Measurements from ENCODE around the gene PRLR.
"Not testable (repeated sequence)": the region's sequence is repeated elsewhere in the genome, so short reads cannot be mapped to it uniquely, and the experiment has no call there.

The PRLR gene

GRCh38 chr5:35197351-35197750 is 32.9 kb downstream of the PRLR start:
- DNase-seq (ENCODE audit: low read depth in 3 of 3): no peak

- DNase-seq (ENCODE audit: low read depth in 3 of 3): no peak
Observed at GRCh38 chr5:35195472-35195852, 34.8 kb downstream of the PRLR start.

DNA sequence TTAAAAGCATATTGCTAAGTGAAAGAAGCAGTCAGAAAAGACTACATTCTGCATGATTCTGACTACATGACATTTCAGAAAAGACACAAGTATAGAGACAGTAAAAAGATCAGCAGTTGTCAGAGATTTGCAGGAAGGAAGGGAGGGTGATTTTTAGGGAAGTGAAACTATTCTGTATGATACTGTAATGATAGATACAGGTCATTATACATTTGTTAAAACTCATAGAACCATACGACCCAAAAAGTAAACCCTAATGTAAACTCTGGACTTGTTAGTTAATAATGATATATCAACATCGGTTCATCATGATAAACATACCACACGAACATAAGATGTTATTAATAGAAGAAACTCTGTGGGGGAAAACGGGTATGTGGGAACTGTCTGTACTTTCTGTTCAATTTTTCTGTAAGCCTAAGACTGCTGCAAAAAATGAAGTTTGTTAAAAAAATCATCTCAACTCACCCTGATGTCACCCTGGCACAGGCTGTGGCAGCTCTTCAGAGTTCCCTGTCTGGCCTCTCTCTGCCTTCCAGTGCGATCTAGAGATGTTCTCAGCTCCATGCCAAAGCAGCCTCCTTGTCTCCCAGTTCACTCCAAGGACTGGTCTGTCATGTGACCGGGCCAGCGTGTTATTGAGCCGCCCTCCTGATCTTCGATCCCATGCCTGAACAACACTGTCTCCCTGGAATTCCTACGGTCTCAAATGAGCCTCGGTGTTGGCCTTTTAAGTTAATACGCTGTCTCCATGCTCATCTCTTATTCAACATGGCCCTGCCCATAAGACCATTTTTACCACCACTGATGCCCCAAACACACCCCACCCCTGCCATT is 35.4 kb downstream of the PRLR start:
- no peak for DNase-seq (ENCODE audit: low read depth in 3 of 3)

- DNase-seq (ENCODE audit: low read depth in 3 of 3): no peak
Observed at GRCh38 chr5:35192506-35192905, 37.8 kb downstream of the PRLR start.

- not testable (repeated sequence) for DNase-seq (ENCODE audit: low read depth in 3 of 3)
Observed at GRCh38 chr5:35189801-35190200, 40.5 kb downstream of the PRLR start.

DNA sequence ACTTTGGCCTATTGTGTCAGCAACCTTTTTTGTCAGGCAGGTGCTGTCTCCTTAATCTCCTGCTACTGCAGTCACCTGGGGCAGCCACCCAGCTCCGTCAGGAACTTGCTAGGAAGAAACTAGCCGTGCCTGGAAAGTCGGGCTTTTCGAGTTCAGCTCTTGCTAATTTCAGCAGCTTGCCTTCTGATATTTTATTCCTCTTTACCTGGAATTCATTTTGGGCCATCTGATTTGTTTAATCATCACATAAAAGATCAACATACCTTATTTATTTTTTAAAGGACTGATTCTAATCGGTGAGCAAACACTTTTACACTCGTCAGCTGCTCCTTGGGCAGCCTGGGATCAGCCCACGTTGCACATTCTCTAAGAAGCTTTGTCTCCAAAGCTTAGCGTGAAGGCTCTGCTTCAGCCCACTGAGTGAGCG is 42.2 kb downstream of the PRLR start:
- DNase-seq (ENCODE audit: low read depth in 3 of 3): no peak

- DNase-seq (ENCODE audit: low read depth in 3 of 3): not testable (repeated sequence)
Observed at GRCh38 chr5:35187621-35188020, 42.7 kb downstream of the PRLR start.

GRCh38 chr5:35186749-35187148 is 43.5 kb downstream of the PRLR start:
- no peak for DNase-seq (ENCODE audit: low read depth in 3 of 3)

DNA sequence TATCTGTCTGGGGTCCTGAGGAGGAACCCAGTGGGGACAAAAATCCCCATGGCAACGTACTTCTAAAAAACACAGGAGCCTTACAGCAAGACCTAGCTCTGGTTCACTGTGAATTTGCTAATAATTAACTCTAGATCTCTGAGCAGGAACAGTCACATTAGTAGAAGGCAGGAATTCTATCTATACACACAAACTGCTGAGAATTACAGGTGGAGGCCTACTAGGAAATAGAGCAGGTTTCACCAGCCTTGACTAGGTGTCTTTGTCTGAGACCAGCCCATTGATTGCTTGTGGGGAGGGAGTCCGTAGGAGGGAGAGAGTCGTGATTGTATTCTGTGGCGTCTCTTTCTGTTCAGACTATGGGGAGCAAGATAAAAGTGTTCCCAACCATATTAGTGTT is 44.8 kb downstream of the PRLR start:
- DNase-seq (ENCODE audit: low read depth in 3 of 3): no peak

GRCh38 chr5:35183556-35183955 is 46.7 kb downstream of the PRLR start:
- no peak for DNase-seq (ENCODE audit: low read depth in 3 of 3)

- peak in 2 of 3 donors; percentile 4 to 20 for DNase-seq (ENCODE audit: low read depth in 3 of 3)
Observed at GRCh38 chr5:35182910-35183535, 47.3 kb downstream of the PRLR start.

DNA sequence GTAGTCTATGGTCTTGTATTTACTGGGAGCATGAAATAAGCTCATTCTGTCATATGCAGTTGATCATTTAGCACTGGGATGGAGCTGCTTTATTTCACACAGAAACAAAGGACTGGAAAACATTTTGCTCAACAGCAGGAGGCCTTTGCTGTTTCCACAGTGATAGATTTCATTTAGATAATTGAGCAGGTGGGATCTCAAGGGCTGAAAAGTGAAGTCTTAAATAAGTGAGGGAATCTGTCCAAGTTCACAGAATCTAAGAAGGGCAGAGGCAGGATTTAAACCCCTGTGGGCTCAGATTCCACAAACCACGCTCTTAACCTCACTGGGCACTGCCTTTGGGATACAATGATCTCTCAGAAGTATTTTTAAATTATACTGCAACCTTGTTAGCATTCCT is 47.8 kb downstream of the PRLR start:
- DNase-seq (ENCODE audit: low read depth in 3 of 3): no peak

- DNase-seq (ENCODE audit: low read depth in 3 of 3): no peak
Observed at GRCh38 chr5:35180046-35180445, 50.2 kb downstream of the PRLR start.

DNA sequence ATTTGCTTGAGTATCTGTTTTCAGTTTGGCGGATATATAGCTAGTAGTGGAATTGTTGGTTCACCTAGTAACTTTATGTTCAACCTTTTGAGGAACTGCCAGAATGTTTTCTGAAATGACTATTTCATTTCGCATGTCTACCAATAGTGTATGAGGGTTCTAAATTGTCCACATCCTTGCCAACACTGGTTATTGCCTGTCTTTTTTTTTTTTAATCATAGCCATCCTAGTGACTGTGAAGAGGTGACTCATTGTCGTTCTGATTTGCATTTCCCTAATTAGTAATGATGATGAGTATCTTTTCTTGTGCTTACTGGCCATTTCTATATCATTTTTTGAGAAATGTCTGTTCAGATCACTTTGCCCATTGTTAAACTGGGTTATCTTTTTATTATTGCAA is 52.5 kb downstream of the PRLR start:
- no peak for DNase-seq (ENCODE audit: low read depth in 3 of 3)

DNA sequence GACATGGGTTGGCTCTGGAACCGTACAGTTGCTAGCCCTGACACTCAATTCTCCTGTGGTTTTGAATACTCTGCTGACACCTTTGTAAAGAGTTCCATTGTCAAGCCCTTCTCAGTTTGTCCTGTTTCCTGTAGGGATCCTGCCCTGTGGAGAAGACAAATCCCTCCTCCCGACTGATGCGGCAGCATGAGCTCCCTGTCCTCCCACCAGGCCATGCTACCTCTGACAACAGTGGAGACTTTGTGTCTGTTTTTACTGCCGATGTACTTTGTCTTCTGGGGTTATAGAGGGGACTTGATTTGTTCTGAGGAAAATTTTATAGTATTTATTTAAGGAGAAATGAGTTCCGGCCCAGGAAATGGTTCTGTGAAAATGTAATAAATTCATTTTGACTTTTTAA is 57.8 kb downstream of the PRLR start:
- no peak for DNase-seq (ENCODE audit: low read depth in 3 of 3)

DNA sequence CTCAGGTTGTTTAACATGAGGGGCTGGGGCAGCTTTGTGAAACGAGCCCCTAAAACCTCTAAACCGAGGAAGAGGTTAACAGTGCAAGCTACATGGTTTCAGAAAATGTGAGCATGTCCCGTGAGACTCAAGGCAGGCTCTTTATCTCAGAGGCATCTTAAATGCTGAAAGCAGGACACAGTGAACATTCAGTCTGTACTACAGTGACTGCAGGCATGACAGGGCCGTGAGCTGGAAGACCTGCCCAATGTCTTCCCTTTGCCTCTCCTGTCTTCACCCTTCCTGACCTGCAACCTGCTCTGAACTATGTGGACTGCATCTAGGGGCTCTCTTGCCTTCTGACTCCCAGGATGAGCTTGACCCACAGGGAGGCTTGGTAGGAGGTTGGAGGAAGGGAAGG is 58.3 kb downstream of the PRLR start:
- DNase-seq (ENCODE audit: low read depth in 3 of 3): no peak

DNA sequence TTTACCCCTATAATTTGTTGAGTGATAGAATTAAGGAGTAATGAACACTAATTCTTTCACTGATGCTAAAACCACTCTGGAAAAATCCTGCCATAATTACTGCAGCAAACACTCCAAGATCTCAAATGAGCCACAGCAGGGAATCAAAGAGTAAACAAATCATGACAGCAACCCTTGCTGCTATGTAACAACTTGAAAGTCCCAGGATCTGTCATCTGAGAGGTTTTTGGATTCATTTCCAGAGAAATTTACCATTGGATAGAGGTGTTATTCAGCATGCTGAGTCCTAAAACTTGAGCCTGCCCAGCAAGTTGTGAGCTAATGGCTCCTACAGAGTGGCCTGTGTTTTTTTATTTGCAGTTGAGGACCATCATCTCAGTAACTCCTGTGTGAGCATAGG is 59.2 kb downstream of the PRLR start:
- no peak for DNase-seq (ENCODE audit: low read depth in 3 of 3)

- no peak for DNase-seq (ENCODE audit: low read depth in 3 of 3)
Observed at GRCh38 chr5:35166043-35166442, 64.2 kb downstream of the PRLR start.

- no peak for DNase-seq (ENCODE audit: low read depth in 3 of 3)
Observed at GRCh38 chr5:35164860-35165542, 65.3 kb downstream of the PRLR start.

GRCh38 chr5:35163710-35164033 is 66.6 kb downstream of the PRLR start:
- no peak for DNase-seq (ENCODE audit: low read depth in 3 of 3)

GRCh38 chr5:35162848-35163709 is 67.2 kb downstream of the PRLR start:
- no peak for DNase-seq (ENCODE audit: low read depth in 3 of 3)

DNA sequence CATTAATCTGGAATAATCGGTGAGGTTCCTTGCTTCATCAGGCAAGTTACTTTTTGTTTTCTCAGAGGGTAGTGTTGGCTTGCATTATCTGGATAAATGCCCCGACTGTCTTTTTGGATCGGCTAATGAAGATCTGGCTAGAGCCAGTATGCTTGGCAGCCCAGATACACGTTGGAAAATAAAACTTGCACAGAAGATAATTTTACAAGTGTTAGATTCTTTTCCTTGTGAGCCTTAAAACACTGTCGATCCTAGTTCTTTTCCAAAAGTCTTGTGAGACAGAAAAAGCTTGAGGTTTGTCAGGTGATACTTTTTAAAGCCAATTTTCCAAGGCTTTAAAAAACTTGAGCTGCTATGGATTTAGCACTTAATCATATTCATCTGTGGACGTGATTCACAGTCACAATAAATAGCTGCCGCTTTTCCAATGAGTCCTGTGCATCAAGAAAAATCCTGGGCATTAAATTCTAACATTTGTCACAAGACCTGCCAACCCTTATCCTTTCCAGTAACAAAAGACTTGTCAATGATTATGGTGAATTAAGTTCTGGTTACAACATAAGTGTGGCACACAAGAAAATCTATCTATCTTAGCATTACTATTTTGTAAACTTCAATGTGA is 68.5 kb downstream of the PRLR start:
- no peak for DNase-seq (ENCODE audit: low read depth in 3 of 3)
